Measurements from ENCODE around the gene FANCC.
A peak's percentile ranks its signal among the peaks of the same experiment; 100 is the strongest.

DNA sequence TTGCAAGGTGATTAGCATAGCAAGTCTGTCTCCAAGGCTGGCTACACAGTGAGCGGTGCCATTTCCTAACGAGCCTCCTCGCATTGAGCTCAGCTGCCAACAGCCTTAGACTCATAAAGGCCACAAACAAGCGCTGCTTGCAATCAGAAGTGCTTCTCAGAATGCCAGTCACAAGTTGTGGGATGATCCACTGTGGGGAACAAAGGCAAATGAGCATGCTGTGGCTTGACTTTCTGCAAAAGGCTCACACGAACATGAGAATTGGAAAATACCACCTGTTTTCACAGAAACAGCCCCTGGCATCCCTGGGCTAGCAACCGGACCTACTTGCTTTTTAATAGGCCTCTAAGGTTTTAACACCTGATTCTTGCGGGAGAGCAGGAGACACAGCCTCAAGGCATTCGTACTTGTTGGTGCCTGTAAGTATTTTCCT, 215.5 kb downstream of the FANCC start:
- TF ChIP-seq POLR2A (IDR thresholded peaks at IDR 0.05) = no peak
- TF ChIP-seq, protein P1, sequence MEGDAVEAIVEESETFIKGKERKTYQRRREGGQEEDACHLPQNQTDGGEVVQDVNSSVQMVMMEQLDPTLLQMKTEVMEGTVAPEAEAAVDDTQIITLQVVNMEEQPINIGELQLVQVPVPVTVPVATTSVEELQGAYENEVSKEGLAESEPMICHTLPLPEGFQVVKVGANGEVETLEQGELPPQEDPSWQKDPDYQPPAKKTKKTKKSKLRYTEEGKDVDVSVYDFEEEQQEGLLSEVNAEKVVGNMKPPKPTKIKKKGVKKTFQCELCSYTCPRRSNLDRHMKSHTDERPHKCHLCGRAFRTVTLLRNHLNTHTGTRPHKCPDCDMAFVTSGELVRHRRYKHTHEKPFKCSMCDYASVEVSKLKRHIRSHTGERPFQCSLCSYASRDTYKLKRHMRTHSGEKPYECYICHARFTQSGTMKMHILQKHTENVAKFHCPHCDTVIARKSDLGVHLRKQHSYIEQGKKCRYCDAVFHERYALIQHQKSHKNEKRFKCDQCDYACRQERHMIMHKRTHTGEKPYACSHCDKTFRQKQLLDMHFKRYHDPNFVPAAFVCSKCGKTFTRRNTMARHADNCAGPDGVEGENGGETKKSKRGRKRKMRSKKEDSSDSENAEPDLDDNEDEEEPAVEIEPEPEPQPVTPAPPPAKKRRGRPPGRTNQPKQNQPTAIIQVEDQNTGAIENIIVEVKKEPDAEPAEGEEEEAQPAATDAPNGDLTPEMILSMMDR (IDR thresholded peaks at IDR 0.05) = no peak
- no peak for TF ChIP-seq EP300 (IDR thresholded peaks at IDR 0.05)
- peak in 2 of 3 donors; percentile 54 to 62 for TF ChIP-seq POLR2AphosphoS5 (IDR thresholded peaks at IDR 0.05)
